ENCODE data around the gene PROCA1. TPM values are rescaled to one million over a fixed set of nuclear protein-coding genes. Genes with fewer than 3 reads are reported as not detected.
"Not testable (repeated sequence)": the region's sequence is repeated elsewhere in the genome, so short reads cannot be mapped to it uniquely, and the experiment has no call there.

PROCA1 gene
- total RNA-seq, 4 donors from 2014 or later, result 0.36 to 6.2 TPM; not detected in 2

DNA sequence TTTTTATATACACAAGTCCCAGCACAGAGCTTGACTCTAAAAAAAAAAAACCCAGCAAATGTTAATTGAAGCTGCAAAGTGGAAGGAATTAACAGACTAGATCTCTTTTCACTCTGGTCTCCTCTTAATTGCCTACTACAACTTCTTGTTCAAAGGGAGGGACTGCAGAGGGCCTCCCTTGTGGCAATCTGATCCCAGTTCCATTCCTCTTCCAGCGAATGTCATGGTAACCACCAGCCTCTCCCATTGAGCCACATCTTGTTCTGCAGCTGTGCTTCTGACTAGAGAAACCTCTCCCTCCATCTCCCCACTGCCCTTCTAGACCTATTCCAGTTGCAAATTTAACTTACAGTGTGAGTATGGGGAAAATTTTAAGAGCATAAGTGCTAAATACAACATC is 43.8 kb downstream of the PROCA1 start:
- H3K4me3 ChIP-seq, result no peak overlapping the region
- H3K36me3 ChIP-seq, result peaks cover 27% of the 10 kb centered on the region
- no peaks in the 10 kb centered on the region for H3K27me3 ChIP-seq
- 48% methylated on average over 1 of the region's 1 CpG for WGBS
- no peak for TF ChIP-seq EP300 (IDR thresholded peaks at IDR 0.05)
- TF ChIP-seq, protein P1, sequence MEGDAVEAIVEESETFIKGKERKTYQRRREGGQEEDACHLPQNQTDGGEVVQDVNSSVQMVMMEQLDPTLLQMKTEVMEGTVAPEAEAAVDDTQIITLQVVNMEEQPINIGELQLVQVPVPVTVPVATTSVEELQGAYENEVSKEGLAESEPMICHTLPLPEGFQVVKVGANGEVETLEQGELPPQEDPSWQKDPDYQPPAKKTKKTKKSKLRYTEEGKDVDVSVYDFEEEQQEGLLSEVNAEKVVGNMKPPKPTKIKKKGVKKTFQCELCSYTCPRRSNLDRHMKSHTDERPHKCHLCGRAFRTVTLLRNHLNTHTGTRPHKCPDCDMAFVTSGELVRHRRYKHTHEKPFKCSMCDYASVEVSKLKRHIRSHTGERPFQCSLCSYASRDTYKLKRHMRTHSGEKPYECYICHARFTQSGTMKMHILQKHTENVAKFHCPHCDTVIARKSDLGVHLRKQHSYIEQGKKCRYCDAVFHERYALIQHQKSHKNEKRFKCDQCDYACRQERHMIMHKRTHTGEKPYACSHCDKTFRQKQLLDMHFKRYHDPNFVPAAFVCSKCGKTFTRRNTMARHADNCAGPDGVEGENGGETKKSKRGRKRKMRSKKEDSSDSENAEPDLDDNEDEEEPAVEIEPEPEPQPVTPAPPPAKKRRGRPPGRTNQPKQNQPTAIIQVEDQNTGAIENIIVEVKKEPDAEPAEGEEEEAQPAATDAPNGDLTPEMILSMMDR (IDR thresholded peaks at IDR 0.05), result no peak
- no peak for TF ChIP-seq POLR2A (IDR thresholded peaks at IDR 0.05)
- TF ChIP-seq POLR2AphosphoS5 (IDR thresholded peaks at IDR 0.05), result no peak
- H3K27ac ChIP-seq, result no peak overlapping the region
- DNase-seq (ENCODE audit: low spot score in 2 of 2), result no peak
- H3K4me1 ChIP-seq, result peaks cover 34% of the 10 kb centered on the region
- no peaks in the 10 kb centered on the region for H3K9me3 ChIP-seq

DNA sequence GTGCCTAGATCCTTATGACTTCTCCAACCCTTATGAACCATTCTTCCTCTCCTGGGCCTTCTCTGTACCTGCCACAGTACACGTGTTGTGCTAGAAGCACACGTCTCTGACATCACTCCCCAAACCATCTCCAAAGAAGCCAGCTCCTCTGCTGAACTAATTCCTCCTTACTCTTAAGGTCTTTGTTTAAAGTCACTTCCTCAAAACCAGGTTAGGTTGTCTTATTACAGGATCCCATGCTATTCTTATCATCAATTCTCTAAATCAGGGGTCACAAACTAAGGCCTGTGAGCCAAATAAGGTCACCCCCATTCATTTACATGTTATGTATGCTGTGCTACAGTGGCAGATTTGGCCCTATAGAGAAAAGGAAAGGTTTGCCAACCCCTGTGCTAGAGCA is 45.7 kb downstream of the PROCA1 start:
- 66% methylated on average over 2 of the region's 2 CpGs for WGBS

DNA sequence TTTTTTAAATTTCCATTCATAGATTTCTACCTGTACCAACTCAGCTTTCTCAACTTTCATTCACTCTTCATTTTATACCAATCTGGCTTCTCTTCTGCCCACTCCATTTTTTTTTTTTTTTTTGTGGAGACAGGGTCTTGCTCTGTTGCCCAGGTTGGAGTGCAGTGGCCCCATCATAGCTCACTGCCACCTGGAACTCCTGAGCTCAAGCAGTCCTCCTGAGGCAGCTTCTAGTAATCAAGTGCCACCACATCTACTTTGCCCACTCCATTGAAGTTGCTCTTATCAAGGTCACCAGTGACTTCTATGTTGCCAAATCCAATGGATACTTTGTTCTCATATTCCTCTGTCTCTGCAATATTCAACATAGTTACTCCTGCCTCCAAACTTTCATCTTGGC is 48.0 kb downstream of the PROCA1 start:
- Histone ChIP-seq H3K4me3 (no peak overlapping the region), H3K36me3 (peaks cover 12% of the 10 kb centered on the region), H3K27me3 (no peaks in the 10 kb centered on the region), H3K4me1 (peaks cover 49% of the 10 kb centered on the region), H3K27ac (no peak overlapping the region), H3K9me3 (no peaks in the 10 kb centered on the region)
- DNase-seq (ENCODE audit: low spot score in 2 of 2), result no peak
- no peak for TF ChIP-seq EP300 (IDR thresholded peaks at IDR 0.05)
- no peak for TF ChIP-seq POLR2A (IDR thresholded peaks at IDR 0.05)
- TF ChIP-seq, protein P1 (IDR thresholded peaks at IDR 0.05), result no peak
- no peak for TF ChIP-seq POLR2AphosphoS5 (IDR thresholded peaks at IDR 0.05)

More for the DNA sequence above, 45.7 kb downstream of the PROCA1 start:
- no peak overlapping the region for H3K4me3 ChIP-seq
- no peaks in the 10 kb centered on the region for H3K9me3 ChIP-seq
- TF ChIP-seq POLR2A (IDR thresholded peaks at IDR 0.05), result no peak
- TF ChIP-seq, protein P1 (IDR thresholded peaks at IDR 0.05), result no peak
- no peak for TF ChIP-seq EP300 (IDR thresholded peaks at IDR 0.05)
- no peak for TF ChIP-seq POLR2AphosphoS5 (IDR thresholded peaks at IDR 0.05)
- no peak overlapping the region for H3K27ac ChIP-seq
- H3K36me3 ChIP-seq, result peaks cover 8% of the 10 kb centered on the region
- DNase-seq (ENCODE audit: low spot score in 2 of 2), result no peak
- H3K4me1 ChIP-seq, result peaks cover 42% of the 10 kb centered on the region
- H3K27me3 ChIP-seq, result no peaks in the 10 kb centered on the region

DNA sequence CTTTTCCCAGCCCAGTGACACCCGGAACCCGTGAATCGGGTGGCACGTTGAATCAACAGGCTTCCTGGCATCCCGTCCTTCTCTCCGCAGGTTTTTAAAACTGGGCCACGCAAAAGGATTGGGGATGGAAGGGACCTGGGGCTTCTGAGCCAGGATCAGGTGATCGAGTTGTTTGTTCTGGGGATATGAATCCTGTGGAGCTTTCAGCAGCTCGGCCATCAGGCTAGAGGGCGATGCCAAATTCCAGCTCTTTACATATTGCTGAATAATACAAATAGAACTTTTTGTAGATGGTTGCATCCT is 49.2 kb downstream of the PROCA1 start:
- peaks cover 36% of the 10 kb centered on the region for H3K4me1 ChIP-seq
- DNase-seq (ENCODE audit: low spot score in 2 of 2), result no peak
- peak overlapping the region; percentile 95 for H3K27ac ChIP-seq
- no peaks in the 10 kb centered on the region for H3K9me3 ChIP-seq
- WGBS, result 1% methylated on average over 10 of the region's 10 CpGs
- TF ChIP-seq, protein P1 (IDR thresholded peaks at IDR 0.05), result no peak
- no peak for TF ChIP-seq POLR2AphosphoS5 (IDR thresholded peaks at IDR 0.05)
- no peak for TF ChIP-seq EP300 (IDR thresholded peaks at IDR 0.05)
- H3K36me3 ChIP-seq, result peaks cover 20% of the 10 kb centered on the region
- no peaks in the 10 kb centered on the region for H3K27me3 ChIP-seq
- peak overlapping the region; percentile 80 for H3K4me3 ChIP-seq

DNA sequence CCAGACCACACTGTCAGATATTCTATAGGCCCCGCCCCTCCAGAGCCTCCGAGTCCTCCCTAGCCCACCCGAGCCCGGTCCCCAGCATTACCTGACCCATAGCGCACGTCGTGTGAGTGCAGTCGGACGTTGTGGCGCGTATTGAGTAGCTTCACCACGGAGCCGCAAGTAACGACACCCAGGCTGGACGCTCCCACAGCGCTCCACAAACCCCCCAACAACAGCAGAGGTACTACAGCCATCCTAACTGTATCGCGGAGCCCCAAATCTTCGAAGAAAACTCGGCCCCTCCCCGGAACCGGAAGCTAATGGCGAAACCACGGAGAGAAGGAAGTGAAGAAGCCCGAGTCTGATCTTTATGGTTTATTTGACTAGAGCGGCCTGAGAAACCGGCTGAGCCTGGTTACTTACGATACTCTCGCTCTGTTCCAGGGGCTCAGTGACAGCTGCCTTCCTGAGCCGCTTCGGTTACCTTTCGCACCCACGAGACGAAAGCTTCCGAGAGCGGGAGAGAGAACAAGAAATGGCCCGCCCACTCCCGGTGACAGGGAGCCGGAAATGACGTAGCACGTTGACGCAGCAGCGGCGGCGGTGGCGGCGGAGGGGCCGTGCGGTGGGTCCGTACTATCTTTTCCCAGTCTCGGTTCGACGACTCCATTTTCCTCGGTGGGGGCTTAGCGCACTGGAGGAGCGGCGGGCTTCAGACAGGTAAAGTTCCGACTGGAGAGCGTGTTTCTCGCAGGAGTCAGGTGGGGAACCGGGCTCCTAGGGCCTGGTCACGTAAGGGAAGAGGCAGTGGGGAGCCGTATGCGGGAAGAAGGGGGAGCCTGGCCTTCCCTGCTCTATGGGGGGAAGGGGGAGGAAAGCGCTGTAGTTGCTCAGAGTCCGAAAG is 49.8 kb downstream of the PROCA1 start, which contains the start of the genes SDF2 and SUPT6H:
TSS of gene SDF2 (minus strand) at position 272 of the 892 bp plus-strand sequence. CDS start at position 242, 30 bp downstream.
TSS of gene SUPT6H (plus strand) at position 571 of the 892 bp plus-strand sequence. CDS start 11,197 bp downstream, outside the sequence.
- under 1% methylated on average over 59 of the region's 66 CpGs for WGBS
- Histone ChIP-seq H3K36me3 (peaks cover 22% of the 10 kb centered on the region), H3K4me1 (peaks cover 36% of the 10 kb centered on the region)

DNA sequence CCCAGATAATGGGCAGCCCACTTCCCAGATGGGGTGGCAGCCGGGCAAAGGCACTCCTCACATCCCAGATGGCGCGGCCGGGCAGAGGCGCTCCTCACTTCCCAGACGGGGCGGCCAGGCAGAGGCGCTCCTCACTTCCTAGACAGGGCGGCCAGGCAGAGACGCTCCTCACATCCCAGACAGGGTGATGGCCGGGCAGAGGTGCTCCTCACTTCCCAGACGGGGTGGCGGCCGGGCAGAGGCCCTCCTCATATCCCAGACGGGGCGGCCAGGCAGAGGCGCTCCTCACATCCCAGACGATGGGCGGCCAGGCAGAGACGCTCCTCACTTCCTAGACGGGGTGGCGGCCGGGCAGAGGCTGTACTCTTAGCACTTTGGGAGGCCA is 52.2 kb downstream of the PROCA1 start:
- H3K4me3 ChIP-seq; H3K27me3 ChIP-seq; H3K27ac ChIP-seq; H3K9me3 ChIP-seq; DNase-seq (ENCODE audit: low spot score in 2 of 2): not testable (repeated sequence)
- Histone ChIP-seq H3K36me3 (peaks cover 26% of the 10 kb centered on the region), H3K4me1 (peaks cover 30% of the 10 kb centered on the region)
- 98% methylated on average over 18 of the region's 23 CpGs for WGBS

More for the DNA sequence above, 49.8 kb downstream of the PROCA1 start, which contains the start of the genes SDF2 and SUPT6H:
- peak; percentile 96 to 98 for DNase-seq (ENCODE audit: low spot score in 2 of 2)
- TF ChIP-seq, protein P1 (IDR thresholded peaks at IDR 0.05), result no peak
- TF ChIP-seq POLR2A (IDR thresholded peaks at IDR 0.05), result peak; percentile 68 to 94
- peak; percentile 83 to 89 (median 87) for TF ChIP-seq POLR2AphosphoS5 (IDR thresholded peaks at IDR 0.05)
- no peaks in the 10 kb centered on the region for H3K9me3 ChIP-seq
- no peaks in the 10 kb centered on the region for H3K27me3 ChIP-seq
- peak within 1 kb of the TSS; percentile 95 for H3K27ac ChIP-seq
- peak within 1 kb of the TSS; percentile 80 for H3K4me3 ChIP-seq

DNA sequence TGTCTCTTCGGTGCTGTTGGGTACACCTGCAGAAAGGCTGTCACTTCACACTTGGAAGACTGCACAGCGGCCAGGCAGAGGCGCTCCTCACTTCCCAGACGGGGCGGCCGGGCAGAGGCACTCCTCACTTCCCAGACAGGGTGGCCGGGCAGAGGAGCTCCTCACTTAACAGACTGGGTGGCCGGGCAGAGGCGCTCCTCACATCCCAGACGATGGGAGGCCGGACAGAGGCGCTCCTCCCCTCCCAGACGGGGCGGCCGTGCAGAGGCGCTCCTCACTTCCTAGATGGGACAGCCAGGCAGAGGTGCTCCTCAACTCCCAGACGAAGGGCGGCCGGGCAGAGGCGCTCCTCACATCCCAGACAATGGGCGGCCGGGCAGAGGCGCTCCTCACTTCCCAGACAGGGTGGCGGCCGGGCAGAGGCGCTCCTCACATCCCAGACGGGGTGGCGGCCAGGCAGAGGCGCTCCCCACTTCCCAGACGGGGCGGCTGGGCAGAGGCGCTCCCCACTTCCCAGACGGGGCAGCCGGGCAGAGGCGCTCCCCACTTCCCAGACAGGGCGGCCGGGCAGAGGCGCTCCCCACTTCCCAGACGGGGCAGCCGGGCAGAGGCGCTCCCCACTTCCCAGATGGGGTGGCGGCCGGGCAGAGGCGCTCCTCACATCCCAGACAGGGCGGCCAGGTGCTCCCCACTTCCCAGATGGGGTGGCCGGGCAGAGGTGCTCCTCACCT is 52.8 kb downstream of the PROCA1 start:
- DNase-seq (ENCODE audit: low spot score in 2 of 2), result not testable (repeated sequence)
- WGBS, result 94% methylated on average over 27 of the region's 46 CpGs
- H3K4me1 ChIP-seq, result peaks cover 30% of the 10 kb centered on the region

More for the DNA sequence above, 52.8 kb downstream of the PROCA1 start:
- H3K27me3 ChIP-seq, H3K4me3 ChIP-seq, H3K9me3 ChIP-seq, H3K27ac ChIP-seq: not testable (repeated sequence)
- H3K36me3 ChIP-seq, result peaks cover 28% of the 10 kb centered on the region

Data from suprapubic skin (tissue), 4 donors.